ENCODE measurements around the gene ZNF560.

GRCh38 chr19:9453953-9454352, 44.5 kb downstream of the ZNF560 start:
- TF ChIP-seq PAX5 (IDR thresholded peaks at IDR 0.05; ENCODE audit: insufficient read depth, low read length, severe bottlenecking) (no peak), POLR2A (IDR thresholded peaks at IDR 0.05; ENCODE audit: low read depth, low read length) (no peak), POLR2AphosphoS5 (IDR thresholded peaks at IDR 0.05; ENCODE audit: low read depth, low read length) (no peak)
